Measurements from ENCODE around the gene RRN3. TPM values are rescaled to one million over a fixed set of nuclear protein-coding genes. Genes with fewer than 3 reads are reported as not detected.
"Not testable (repeated sequence)": the region's sequence is repeated elsewhere in the genome, so short reads cannot be mapped to it uniquely, and the experiment has no call there.

The RRN3 gene
- polyA plus RNA-seq, 4 donors = 12.5 to 37.9 (median 15.8) TPM

GRCh38 chr16:15076161-15076560 is 17.9 kb downstream of the RRN3 start:
- H3K9me3 ChIP-seq (ENCODE audit: control insufficient read depth in 2 of 2, insufficient read depth in 1 of 2, low read depth in 1 of 2, low read length in 1 of 2); H3K4me3 ChIP-seq (ENCODE audit: low read depth in 1 of 3, low read length in 3 of 3); H3K27me3 ChIP-seq (ENCODE audit: control insufficient read depth in 3 of 3, insufficient read depth in 3 of 3, low read length in 3 of 3); DNase-seq; H3K27ac ChIP-seq (ENCODE audit: low read depth in 1 of 3, low read length in 2 of 3); FAIRE-seq; H3K4me1 ChIP-seq (ENCODE audit: control insufficient read depth in 3 of 3, insufficient read depth in 2 of 3, low read depth in 1 of 3, low read length in 2 of 3): not testable (repeated sequence)
- H3K36me3 ChIP-seq (ENCODE audit: control insufficient read depth in 3 of 3, insufficient read depth in 2 of 3, low read depth in 1 of 3, low read length in 3 of 3) = peaks cover 7 to 30% (median 16%) of the 10 kb centered on the region in 3 donors
- WGBS, 3 donors = 41 to 61% (median 53%) methylated on average over 2 of the region's 2 CpGs

- Histone ChIP-seq H3K9me3 (ENCODE audit: control insufficient read depth in 2 of 2, insufficient read depth in 1 of 2, low read depth in 1 of 2, low read length in 1 of 2) (no peaks in the 10 kb centered on the region), H3K4me1 (ENCODE audit: control insufficient read depth in 3 of 3, insufficient read depth in 2 of 3, low read depth in 1 of 3, low read length in 2 of 3) (no peaks in the 10 kb centered on the region), H3K27ac (ENCODE audit: low read depth in 1 of 3, low read length in 2 of 3) (no peak overlapping the region), H3K36me3 (ENCODE audit: control insufficient read depth in 3 of 3, insufficient read depth in 2 of 3, low read depth in 1 of 3, low read length in 3 of 3) (peaks cover 9 to 32% (median 17%) of the 10 kb centered on the region in 3 donors), H3K4me3 (ENCODE audit: low read depth in 1 of 3, low read length in 3 of 3) (no peak overlapping the region), H3K27me3 (ENCODE audit: control insufficient read depth in 3 of 3, insufficient read depth in 3 of 3, low read length in 3 of 3) (no peaks in the 10 kb centered on the region)
- WGBS, 3 donors = 88 to 89% (median 88%) methylated on average over 6 of the region's 6 CpGs
- FAIRE-seq = no peak
- no peak for DNase-seq
Observed at GRCh38 chr16:15073101-15073500, 21.0 kb downstream of the RRN3 start.

DNA sequence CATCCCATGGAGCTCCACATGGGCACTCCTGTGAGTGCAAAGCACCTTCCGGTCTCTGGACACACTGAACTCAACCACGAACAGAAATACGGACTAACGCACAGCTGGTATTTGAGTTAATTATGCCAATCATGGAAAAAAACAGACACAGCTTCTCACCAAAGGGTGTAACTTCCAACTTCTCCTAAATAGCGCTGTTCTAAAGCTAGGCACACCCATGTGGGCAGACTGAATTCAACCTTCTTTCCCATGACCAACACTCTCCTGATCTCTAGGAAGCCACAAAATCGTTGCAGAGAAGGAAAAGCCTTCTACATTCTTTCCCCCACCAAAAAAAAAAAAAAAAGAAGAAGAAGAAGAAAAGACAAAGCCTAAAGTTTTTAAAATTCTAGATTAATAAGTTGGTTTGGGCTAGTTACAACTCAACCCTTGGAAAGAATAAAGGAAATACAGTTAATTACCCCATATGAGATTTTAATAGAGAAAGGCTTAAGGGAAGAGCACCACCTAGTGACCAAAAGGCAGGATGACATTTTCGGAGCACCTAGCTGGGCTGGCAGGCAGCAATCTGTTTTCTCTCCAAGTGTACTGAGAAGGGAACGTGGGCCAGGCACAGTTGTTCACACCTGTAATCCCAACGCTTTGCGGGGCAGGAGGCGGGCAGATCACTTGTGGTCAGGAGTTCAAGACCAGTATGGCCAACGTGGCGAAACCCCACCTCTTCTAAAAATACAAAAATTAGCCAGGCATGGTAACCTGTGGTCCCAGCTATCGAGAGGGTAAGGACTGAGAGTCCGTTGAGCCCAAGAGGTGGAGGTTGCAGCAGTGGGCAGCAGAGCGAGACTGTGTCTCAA is 21.9 kb downstream of the RRN3 start:
- not testable (repeated sequence) for H3K9me3 ChIP-seq (ENCODE audit: control insufficient read depth in 2 of 2, insufficient read depth in 1 of 2, low read depth in 1 of 2, low read length in 1 of 2); DNase-seq; FAIRE-seq; H3K4me1 ChIP-seq (ENCODE audit: control insufficient read depth in 3 of 3, insufficient read depth in 2 of 3, low read depth in 1 of 3, low read length in 2 of 3); H3K4me3 ChIP-seq (ENCODE audit: low read depth in 1 of 3, low read length in 3 of 3); H3K27me3 ChIP-seq (ENCODE audit: control insufficient read depth in 3 of 3, insufficient read depth in 3 of 3, low read length in 3 of 3); H3K27ac ChIP-seq (ENCODE audit: low read depth in 1 of 3, low read length in 2 of 3)
- peaks cover 9 to 31% (median 17%) of the 10 kb centered on the region in 3 donors for H3K36me3 ChIP-seq (ENCODE audit: control insufficient read depth in 3 of 3, insufficient read depth in 2 of 3, low read depth in 1 of 3, low read length in 3 of 3)
- WGBS, 3 donors = 58 to 66% (median 61%) methylated on average over 13 to 15 of the region's 16 CpGs

DNA sequence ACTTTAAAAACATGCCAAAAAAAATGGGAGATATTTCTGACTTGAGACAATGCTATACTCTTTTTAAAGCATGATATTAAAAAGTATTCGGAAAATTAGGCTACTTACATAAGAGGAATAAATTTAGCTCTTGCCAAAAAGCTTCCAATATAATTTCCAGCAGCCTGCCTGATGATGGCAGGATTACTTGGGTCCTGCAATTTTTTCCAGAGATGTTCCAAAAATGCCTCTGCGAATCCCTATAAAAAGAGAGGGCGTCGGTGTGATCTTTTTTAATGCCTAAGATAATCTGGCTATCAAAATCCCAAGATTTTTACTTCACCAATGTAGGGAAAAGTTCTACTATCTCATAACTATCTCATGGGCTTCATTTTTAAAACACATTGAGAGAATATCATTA is 23.1 kb downstream of the RRN3 start:
- WGBS, 3 donors = 88 to 98% (median 95%) methylated on average over 4 of the region's 4 CpGs
- not testable (repeated sequence) for H3K27ac ChIP-seq (ENCODE audit: low read depth in 1 of 3, low read length in 2 of 3); H3K4me3 ChIP-seq (ENCODE audit: low read depth in 1 of 3, low read length in 3 of 3); H3K4me1 ChIP-seq (ENCODE audit: control insufficient read depth in 3 of 3, insufficient read depth in 2 of 3, low read depth in 1 of 3, low read length in 2 of 3); H3K9me3 ChIP-seq (ENCODE audit: control insufficient read depth in 2 of 2, insufficient read depth in 1 of 2, low read depth in 1 of 2, low read length in 1 of 2); FAIRE-seq; DNase-seq; H3K27me3 ChIP-seq (ENCODE audit: control insufficient read depth in 3 of 3, insufficient read depth in 3 of 3, low read length in 3 of 3)
- H3K36me3 ChIP-seq (ENCODE audit: control insufficient read depth in 3 of 3, insufficient read depth in 2 of 3, low read depth in 1 of 3, low read length in 3 of 3) = peaks cover 9 to 33% (median 17%) of the 10 kb centered on the region in 3 donors

GRCh38 chr16:15066690-15067089 is 27.4 kb downstream of the RRN3 start:
- H3K4me3 ChIP-seq (ENCODE audit: low read depth in 1 of 3, low read length in 3 of 3); H3K27ac ChIP-seq (ENCODE audit: low read depth in 1 of 3, low read length in 2 of 3); FAIRE-seq; H3K27me3 ChIP-seq (ENCODE audit: control insufficient read depth in 3 of 3, insufficient read depth in 3 of 3, low read length in 3 of 3); H3K4me1 ChIP-seq (ENCODE audit: control insufficient read depth in 3 of 3, insufficient read depth in 2 of 3, low read depth in 1 of 3, low read length in 2 of 3); H3K9me3 ChIP-seq (ENCODE audit: control insufficient read depth in 2 of 2, insufficient read depth in 1 of 2, low read depth in 1 of 2, low read length in 1 of 2); DNase-seq: not testable (repeated sequence)
- H3K36me3 ChIP-seq (ENCODE audit: control insufficient read depth in 3 of 3, insufficient read depth in 2 of 3, low read depth in 1 of 3, low read length in 3 of 3) = peaks cover 5 to 22% (median 11%) of the 10 kb centered on the region in 3 donors
- WGBS, 3 donors = 92 to 97% (median 92%) methylated on average over 3 to 8 of the region's 8 CpGs

GRCh38 chr16:15065961-15066360 is 28.1 kb downstream of the RRN3 start:
- H3K27me3 ChIP-seq (ENCODE audit: control insufficient read depth in 3 of 3, insufficient read depth in 3 of 3, low read length in 3 of 3); H3K4me1 ChIP-seq (ENCODE audit: control insufficient read depth in 3 of 3, insufficient read depth in 2 of 3, low read depth in 1 of 3, low read length in 2 of 3); H3K4me3 ChIP-seq (ENCODE audit: low read depth in 1 of 3, low read length in 3 of 3); H3K27ac ChIP-seq (ENCODE audit: low read depth in 1 of 3, low read length in 2 of 3); H3K9me3 ChIP-seq (ENCODE audit: control insufficient read depth in 2 of 2, insufficient read depth in 1 of 2, low read depth in 1 of 2, low read length in 1 of 2); DNase-seq; FAIRE-seq: not testable (repeated sequence)
- H3K36me3 ChIP-seq (ENCODE audit: control insufficient read depth in 3 of 3, insufficient read depth in 2 of 3, low read depth in 1 of 3, low read length in 3 of 3) = peaks cover 10 to 28% (median 17%) of the 10 kb centered on the region in 3 donors
- WGBS, 3 donors = 95 to 100% (median 100%) methylated on average over 3 to 4 of the region's 4 CpGs

GRCh38 chr16:15062085-15062810 is 31.8 kb downstream of the RRN3 start:
- not testable (repeated sequence) for H3K4me3 ChIP-seq (ENCODE audit: low read depth in 1 of 3, low read length in 3 of 3); FAIRE-seq; H3K4me1 ChIP-seq (ENCODE audit: control insufficient read depth in 3 of 3, insufficient read depth in 2 of 3, low read depth in 1 of 3, low read length in 2 of 3); H3K27me3 ChIP-seq (ENCODE audit: control insufficient read depth in 3 of 3, insufficient read depth in 3 of 3, low read length in 3 of 3); H3K9me3 ChIP-seq (ENCODE audit: control insufficient read depth in 2 of 2, insufficient read depth in 1 of 2, low read depth in 1 of 2, low read length in 1 of 2); H3K27ac ChIP-seq (ENCODE audit: low read depth in 1 of 3, low read length in 2 of 3)
- peaks cover 8 to 28% (median 25%) of the 10 kb centered on the region in 3 donors for H3K36me3 ChIP-seq (ENCODE audit: control insufficient read depth in 3 of 3, insufficient read depth in 2 of 3, low read depth in 1 of 3, low read length in 3 of 3)
- WGBS, 3 donors = 85 to 88% (median 86%) methylated on average over 8 of the region's 8 CpGs
- peak in 1 of 2 donors; percentile 55 for DNase-seq

GRCh38 chr16:15059324-15059723 is 34.7 kb downstream of the RRN3 start:
- DNase-seq (no peak), FAIRE-seq (no peak)
- WGBS, 3 donors = 67 to 87% (median 69%) methylated on average over 3 of the region's 3 CpGs
- H3K9me3 ChIP-seq (ENCODE audit: control insufficient read depth in 2 of 2, insufficient read depth in 1 of 2, low read depth in 1 of 2, low read length in 1 of 2) = no peaks in the 10 kb centered on the region
- peaks cover 0 to 13% (median 0%) of the 10 kb centered on the region in 3 donors for H3K4me1 ChIP-seq (ENCODE audit: control insufficient read depth in 3 of 3, insufficient read depth in 2 of 3, low read depth in 1 of 3, low read length in 2 of 3)
- H3K27ac ChIP-seq (ENCODE audit: low read depth in 1 of 3, low read length in 2 of 3) = no peak overlapping the region
- no peak overlapping the region for H3K4me3 ChIP-seq (ENCODE audit: low read depth in 1 of 3, low read length in 3 of 3)
- no peaks in the 10 kb centered on the region for H3K27me3 ChIP-seq (ENCODE audit: control insufficient read depth in 3 of 3, insufficient read depth in 3 of 3, low read length in 3 of 3)
- H3K36me3 ChIP-seq (ENCODE audit: control insufficient read depth in 3 of 3, insufficient read depth in 2 of 3, low read depth in 1 of 3, low read length in 3 of 3) = peaks cover 8 to 22% (median 22%) of the 10 kb centered on the region in 3 donors

Data from small intestine (tissue), 7 donors.